BE2C (cell line): ENCODE results near the gene GALNT9.

Experiments
- DNase-seq: peaks from one replicate; pipeline ENCODE4 v3.0.0-alpha.2; 2020
- H3K27me3 ChIP-seq: fragments of 250-450 bp; sonication (Bioruptor Pico); 2 replicates; pipeline ENCODE4 v1.5.1; 2020; ENCODE audit warnings: mild to moderate bottlenecking
- H3K36me3 ChIP-seq: fragments of 250-450 bp; sonication (Bioruptor Pico); 2 replicates; pipeline ENCODE4 v1.5.1; 2020; ENCODE audit warnings: mild to moderate bottlenecking
- H3K4me1 ChIP-seq: fragments of 250-450 bp; sonication (Bioruptor Pico); 2 replicates; pipeline ENCODE4 v1.5.1; 2020
- H3K4me3 ChIP-seq: 2 replicates; pipeline ENCODE4 v1.5.1; 2011; ENCODE audit warnings: low read depth, low read length
- H3K9me3 ChIP-seq: fragments of 250-450 bp; sonication (Bioruptor Pico); 2 replicates; pipeline ENCODE4 v1.5.1; 2020
- TF ChIP-seq, protein P1 (sequence below): IDR thresholded peaks from 2 replicates; pipeline ENCODE4 v1.5.1; 2012; ENCODE audit warnings: mild to moderate bottlenecking, low read depth, low read length

The GALNT9 gene

GRCh38 chr12:132194556-132194955 is 134.8 kb downstream of the GALNT9 start:
- peaks cover 10% of the 10 kb centered on the region for H3K4me1 ChIP-seq
- TF ChIP-seq, protein P1, sequence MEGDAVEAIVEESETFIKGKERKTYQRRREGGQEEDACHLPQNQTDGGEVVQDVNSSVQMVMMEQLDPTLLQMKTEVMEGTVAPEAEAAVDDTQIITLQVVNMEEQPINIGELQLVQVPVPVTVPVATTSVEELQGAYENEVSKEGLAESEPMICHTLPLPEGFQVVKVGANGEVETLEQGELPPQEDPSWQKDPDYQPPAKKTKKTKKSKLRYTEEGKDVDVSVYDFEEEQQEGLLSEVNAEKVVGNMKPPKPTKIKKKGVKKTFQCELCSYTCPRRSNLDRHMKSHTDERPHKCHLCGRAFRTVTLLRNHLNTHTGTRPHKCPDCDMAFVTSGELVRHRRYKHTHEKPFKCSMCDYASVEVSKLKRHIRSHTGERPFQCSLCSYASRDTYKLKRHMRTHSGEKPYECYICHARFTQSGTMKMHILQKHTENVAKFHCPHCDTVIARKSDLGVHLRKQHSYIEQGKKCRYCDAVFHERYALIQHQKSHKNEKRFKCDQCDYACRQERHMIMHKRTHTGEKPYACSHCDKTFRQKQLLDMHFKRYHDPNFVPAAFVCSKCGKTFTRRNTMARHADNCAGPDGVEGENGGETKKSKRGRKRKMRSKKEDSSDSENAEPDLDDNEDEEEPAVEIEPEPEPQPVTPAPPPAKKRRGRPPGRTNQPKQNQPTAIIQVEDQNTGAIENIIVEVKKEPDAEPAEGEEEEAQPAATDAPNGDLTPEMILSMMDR, result no peak
- peaks cover 6% of the 10 kb centered on the region for H3K9me3 ChIP-seq
- H3K27me3 ChIP-seq, result peaks cover 93% of the 10 kb centered on the region
- no peak overlapping the region for H3K4me3 ChIP-seq
- DNase-seq, result no peak
- H3K36me3 ChIP-seq, result no peaks in the 10 kb centered on the region

GRCh38 chr12:132194056-132194455 is 135.3 kb downstream of the GALNT9 start:
- peaks cover 10% of the 10 kb centered on the region for H3K4me1 ChIP-seq
- TF ChIP-seq, protein P1, result peak; percentile 46
- H3K9me3 ChIP-seq, result peaks cover 6% of the 10 kb centered on the region
- peaks cover 93% of the 10 kb centered on the region for H3K27me3 ChIP-seq
- H3K36me3 ChIP-seq, result no peaks in the 10 kb centered on the region
- no peak for DNase-seq
- no peak overlapping the region for H3K4me3 ChIP-seq

- DNase-seq, result peak; percentile 73
- H3K9me3 ChIP-seq, result peaks cover 6% of the 10 kb centered on the region
- peaks cover 10% of the 10 kb centered on the region for H3K4me1 ChIP-seq
- TF ChIP-seq, protein P1, result peak; percentile 24
- H3K36me3 ChIP-seq, result no peaks in the 10 kb centered on the region
- peaks cover 98% of the 10 kb centered on the region for H3K27me3 ChIP-seq
- no peak overlapping the region for H3K4me3 ChIP-seq
These were observed 137.5 kb downstream of the GALNT9 start for GRCh38 chr12:132191715-132192553.

DNA sequence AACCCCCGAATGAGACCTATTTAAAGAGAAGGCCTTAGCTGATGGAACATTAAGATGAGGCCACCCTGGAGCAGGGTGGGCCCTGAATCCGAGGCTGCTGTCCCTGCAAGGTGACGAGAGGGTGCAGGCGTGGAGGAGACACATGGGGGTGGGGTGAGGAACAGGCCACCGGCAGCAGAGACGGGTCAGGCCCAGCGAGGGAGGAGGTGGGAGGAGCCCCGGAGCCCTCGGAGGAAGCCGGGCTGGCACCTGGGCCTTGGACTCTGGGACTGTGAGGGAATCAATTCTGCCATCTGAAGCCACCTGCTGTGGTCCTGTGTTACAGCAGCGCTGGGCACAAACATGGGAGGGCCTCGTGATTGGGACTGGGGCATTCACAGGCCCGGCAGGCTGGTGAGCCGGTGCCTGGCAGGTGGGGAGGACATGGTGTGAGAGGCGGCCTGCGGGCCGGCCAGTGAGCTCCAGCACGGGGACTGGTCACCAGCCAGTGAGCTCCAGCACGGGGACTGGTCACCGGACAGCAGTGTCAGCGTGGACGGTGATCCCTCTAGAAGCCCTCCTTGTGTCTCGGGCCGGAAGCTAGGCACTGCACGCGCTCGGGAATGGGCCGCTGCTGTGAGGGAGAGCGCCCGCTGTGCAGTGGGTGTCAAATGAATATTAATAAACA is 138.4 kb downstream of the GALNT9 start:
- H3K36me3 ChIP-seq, result no peaks in the 10 kb centered on the region
- H3K9me3 ChIP-seq, result peaks cover 6% of the 10 kb centered on the region
- H3K4me3 ChIP-seq, result no peak overlapping the region
- peaks cover 98% of the 10 kb centered on the region for H3K27me3 ChIP-seq
- TF ChIP-seq, protein P1, result no peak
- DNase-seq, result no peak
- H3K4me1 ChIP-seq, result peaks cover 10% of the 10 kb centered on the region

GRCh38 chr12:132190012-132190755 is 139.2 kb downstream of the GALNT9 start:
- H3K36me3 ChIP-seq, result no peaks in the 10 kb centered on the region
- H3K4me1 ChIP-seq, result peaks cover 10% of the 10 kb centered on the region
- TF ChIP-seq, protein P1, result no peak
- DNase-seq, result no peak
- peaks cover 98% of the 10 kb centered on the region for H3K27me3 ChIP-seq
- H3K4me3 ChIP-seq, result peak overlapping the region; percentile 14; the same call in 1 of the 2 replicates
- H3K9me3 ChIP-seq, result peaks cover 6% of the 10 kb centered on the region
